Choroid plexus epithelial cell (primary cell): Measurements from ENCODE around the gene KYAT1.
A peak's percentile ranks its signal among the peaks of the same experiment; 100 is the strongest.
"Not testable (repeated sequence)": the region's sequence is repeated elsewhere in the genome, so short reads cannot be mapped to it uniquely, and the experiment has no call there.

Experiments
- DNase-seq: peaks from one replicate; pipeline ENCODE4 v3.0.0-alpha.2; 2010; ENCODE audit warnings: low read depth
- H3K4me3 ChIP-seq: 2 replicates; pipeline ENCODE4 v1.5.1; 2011; ENCODE audit warnings: low read depth, mild to moderate bottlenecking, control low read depth, low read length, moderate library complexity
- TF ChIP-seq, protein P1 (sequence below): conservative IDR thresholded peaks from 2 replicates; pipeline ENCODE4 v1.5.1; 2011; ENCODE audit warnings: low read depth, mild to moderate bottlenecking, control low read depth, inconsistent platforms, low read length, moderate library complexity

KYAT1 gene

DNA sequence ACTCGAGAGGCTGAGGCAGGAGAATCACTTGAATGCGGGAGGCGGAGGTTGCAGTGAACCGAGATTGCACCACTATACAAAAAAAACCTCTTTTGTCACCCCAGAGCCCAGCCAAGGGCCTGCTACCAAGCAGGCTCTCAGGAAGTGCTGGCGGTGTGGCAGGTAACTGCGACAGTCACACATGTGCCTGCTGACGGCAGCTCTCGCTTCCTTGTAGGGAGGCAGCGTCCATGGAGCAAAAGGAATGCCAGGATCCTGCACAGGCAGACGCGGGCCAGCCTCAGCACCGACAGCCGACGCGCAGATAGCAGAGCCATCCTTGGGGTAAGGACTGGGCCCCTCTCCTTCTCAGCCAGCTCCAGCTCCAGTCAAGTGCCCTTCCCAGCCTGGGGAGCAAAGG, 4.0 kb upstream of the KYAT1 start:
- TF ChIP-seq, protein P1, sequence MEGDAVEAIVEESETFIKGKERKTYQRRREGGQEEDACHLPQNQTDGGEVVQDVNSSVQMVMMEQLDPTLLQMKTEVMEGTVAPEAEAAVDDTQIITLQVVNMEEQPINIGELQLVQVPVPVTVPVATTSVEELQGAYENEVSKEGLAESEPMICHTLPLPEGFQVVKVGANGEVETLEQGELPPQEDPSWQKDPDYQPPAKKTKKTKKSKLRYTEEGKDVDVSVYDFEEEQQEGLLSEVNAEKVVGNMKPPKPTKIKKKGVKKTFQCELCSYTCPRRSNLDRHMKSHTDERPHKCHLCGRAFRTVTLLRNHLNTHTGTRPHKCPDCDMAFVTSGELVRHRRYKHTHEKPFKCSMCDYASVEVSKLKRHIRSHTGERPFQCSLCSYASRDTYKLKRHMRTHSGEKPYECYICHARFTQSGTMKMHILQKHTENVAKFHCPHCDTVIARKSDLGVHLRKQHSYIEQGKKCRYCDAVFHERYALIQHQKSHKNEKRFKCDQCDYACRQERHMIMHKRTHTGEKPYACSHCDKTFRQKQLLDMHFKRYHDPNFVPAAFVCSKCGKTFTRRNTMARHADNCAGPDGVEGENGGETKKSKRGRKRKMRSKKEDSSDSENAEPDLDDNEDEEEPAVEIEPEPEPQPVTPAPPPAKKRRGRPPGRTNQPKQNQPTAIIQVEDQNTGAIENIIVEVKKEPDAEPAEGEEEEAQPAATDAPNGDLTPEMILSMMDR, result no peak
- no peak for DNase-seq

DNA sequence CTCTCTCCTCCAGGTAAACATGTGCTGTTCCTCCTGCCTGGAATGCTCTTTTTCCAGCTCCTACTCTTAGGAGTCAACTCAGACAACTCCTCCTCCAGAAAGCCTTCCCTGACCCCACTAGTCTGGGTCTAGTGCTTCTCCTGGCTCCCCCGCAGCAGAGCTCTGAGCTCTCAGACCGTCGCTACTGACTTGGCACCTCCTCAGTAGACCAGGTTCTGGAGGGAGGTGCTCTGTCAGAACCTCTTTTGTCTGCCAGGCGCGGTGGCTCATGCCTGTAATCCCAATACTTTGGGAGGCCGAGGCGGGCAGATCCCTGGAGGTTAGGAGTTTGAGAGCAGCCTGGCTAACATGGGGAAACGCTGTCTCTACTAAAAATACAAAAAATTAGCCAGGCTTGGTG, 3.6 kb upstream of the KYAT1 start:
- no peak for DNase-seq
- TF ChIP-seq, protein P1, result no peak

More for the DNA sequence above, 4.0 kb upstream of the KYAT1 start:
- H3K4me3 ChIP-seq, result no peak overlapping the region

DNA sequence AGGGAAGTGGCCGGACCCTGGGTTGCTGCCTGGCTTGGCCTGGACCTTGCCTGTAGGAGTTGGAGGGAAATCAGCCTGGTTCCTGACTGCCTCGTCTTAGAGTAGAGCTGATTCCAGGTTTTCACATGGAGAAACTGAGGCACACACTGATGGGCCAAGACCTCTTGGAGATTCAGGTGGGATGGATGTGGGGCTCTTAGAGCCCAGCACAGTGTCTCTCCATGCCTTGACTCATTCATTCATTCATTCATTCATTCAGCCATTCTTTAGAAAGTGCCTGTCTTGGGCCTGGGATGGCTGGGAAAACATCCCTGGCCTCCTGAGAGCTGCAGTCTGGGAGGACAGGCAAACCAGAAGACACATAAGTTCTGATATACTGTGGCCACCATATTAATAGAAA, 2.4 kb upstream of the KYAT1 start:
- no peak for DNase-seq
- TF ChIP-seq, protein P1, result no peak
- peak overlapping the region; percentile 8 for H3K4me3 ChIP-seq

More for the DNA sequence above, 3.6 kb upstream of the KYAT1 start:
- no peak overlapping the region for H3K4me3 ChIP-seq

DNA sequence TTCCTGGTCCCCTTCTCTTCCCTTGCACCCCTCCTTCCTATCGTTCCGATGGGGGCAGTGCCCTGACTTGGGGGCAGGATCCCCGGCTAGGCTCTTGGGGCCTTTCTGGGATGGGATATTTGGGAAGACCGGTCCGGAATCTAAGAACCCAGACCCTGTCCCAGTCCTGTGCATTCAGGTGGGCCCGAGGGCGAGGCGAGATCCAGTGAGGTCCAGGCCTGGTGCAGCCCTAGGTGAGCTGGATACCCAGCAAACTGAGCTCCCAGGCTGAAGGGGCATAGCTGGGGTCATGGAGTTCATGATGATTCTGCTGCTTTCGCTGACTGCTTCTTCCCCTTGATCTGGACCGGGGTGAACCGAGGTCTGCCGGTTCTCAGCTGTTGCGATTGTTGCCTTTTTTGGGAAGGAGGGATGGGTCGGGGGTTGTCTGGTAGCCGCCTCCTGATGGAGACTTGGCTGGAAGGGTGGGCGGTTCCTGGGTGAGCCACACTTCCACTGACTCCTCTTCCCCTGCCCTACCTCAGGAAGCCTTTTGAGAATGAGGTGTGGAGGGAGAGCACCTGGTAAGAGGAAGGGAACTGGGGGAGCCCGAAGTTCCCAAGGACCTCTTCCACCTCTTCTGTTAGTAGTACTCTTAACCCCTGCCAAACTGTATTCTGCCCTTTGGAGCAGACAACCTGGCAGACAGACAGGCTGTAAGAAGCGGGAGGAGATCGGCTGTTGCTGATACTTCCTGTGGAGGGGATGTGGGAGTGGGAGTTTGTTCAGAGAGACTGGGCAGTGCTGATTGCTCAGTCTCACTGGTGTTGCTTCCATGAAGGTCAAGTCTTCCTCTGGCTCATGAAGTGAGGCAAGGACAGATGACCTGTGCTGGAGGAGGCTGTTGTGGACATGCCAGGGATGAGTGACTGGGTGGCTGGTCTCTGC, 1.2 kb upstream of the KYAT1 start:
- peak overlapping the region; percentile 87 for H3K4me3 ChIP-seq
- TF ChIP-seq, protein P1, result no peak
- DNase-seq, result no peak

DNA sequence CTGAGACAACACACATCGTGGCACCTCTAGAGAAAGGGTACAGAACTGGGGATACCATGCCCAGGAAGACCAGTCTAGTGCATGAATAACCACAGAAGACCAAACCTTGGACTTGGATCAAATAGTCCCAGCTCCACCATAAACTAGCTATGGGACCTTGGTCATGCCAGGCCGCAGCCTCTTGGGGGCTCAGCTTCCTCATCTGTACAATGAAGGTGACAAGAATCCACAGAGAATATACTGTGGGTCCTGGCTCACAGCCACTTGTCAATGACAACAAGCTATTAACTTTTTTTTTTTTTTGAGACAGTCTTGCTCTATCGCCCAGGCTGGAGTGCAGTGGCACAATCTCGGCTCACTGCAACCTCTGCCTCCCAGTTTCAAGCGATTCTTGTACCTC, 3.9 kb downstream of the KYAT1 start:
- no peak overlapping the region for H3K4me3 ChIP-seq
- TF ChIP-seq, protein P1, result no peak
- no peak for DNase-seq

DNA sequence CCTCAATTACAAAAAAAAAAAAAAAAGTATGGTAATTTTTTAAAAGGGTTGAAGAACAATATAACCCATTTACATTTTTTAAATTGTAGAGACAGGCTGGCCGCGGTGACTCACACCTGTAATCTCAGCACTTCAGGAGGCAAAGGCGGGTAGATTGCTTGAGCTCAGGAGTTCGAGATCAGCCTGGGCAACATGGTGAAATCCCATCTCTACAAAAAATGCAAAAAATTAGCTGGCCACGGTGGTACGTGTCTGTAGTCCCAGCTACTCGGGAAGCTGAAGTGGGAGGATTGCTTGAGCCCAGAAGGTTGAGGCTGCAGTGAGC, 10.8 kb downstream of the KYAT1 start:
- H3K4me3 ChIP-seq, DNase-seq: not testable (repeated sequence)

DNA sequence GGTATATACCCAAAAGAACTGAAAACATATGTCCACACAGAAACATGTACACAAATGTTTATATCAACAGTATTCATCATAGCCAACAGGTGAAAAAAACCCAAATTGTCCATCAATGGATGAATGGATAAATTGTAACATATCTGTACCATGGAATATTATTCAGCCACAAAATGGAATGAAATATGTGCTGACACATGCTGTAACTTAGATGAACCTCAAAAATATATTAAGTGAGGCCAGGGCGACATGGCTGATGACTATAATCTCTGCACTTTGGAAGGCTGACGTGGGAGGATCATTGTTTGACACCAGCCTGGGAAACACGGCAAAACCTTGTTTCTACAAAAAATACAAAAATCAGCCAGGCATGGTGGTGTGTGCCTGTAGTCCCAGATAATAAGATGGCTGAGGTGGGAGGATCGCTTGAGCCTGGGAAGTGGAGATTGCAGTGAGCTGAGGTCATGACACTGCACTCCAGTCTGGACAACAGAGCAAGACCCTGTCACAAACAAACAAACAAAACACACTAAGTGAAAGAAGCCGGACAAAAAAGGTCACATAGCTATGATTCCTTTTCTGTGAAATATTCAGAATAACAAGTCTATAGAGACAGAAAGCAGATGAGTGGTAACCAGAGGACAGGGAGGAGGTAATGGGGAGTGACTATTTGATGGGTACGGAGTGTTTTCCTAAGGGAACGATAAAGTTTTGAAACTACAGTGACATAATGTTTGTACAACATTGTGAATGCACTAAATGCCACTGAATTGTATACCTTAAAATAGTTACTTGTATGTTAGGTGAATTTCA, 11.4 kb downstream of the KYAT1 start:
- TF ChIP-seq, protein P1, result no peak
- H3K4me3 ChIP-seq, result no peak overlapping the region
- peak; percentile 56 for DNase-seq
